ENCODE measurements around the gene ITPR1.

Gene ITPR1

GRCh38 chr3:4850211-4850927, 357.2 kb downstream of the ITPR1 start:
- no peak overlapping the region for H3K9ac ChIP-seq (ENCODE audit: low read depth, low read length)
- no peaks in the 10 kb centered on the region for H3K27me3 ChIP-seq (ENCODE audit: control insufficient read depth, insufficient read depth, low read length)
- H3K4me3 ChIP-seq (ENCODE audit: low read depth, low read length) = no peak overlapping the region
- H3K4me1 ChIP-seq (ENCODE audit: control insufficient read depth, insufficient read depth, low read length) = no peaks in the 10 kb centered on the region
- H3K36me3 ChIP-seq (ENCODE audit: control insufficient read depth, insufficient read depth, low read length) = no peaks in the 10 kb centered on the region
- no peaks in the 10 kb centered on the region for H3K9me3 ChIP-seq (ENCODE audit: control insufficient read depth, insufficient read depth, low read length)

DNA sequence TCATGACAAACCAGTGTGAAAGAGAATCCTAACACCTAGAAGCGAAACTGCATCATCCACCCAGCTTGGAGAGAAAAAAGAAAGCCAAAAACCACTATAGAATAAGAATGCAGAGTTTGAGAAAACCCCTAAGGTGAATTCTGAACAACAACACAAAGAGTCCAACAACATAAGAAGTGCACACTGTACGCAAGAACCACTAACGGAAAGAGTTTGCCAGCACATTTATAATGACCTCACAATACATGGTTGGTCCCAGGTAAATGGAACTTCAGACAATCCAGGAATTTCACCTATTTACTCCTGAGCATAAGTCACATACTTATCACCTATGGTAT, 357.7 kb downstream of the ITPR1 start:
- H3K9ac ChIP-seq (ENCODE audit: low read depth, low read length) = no peak overlapping the region
- H3K4me1 ChIP-seq (ENCODE audit: control insufficient read depth, insufficient read depth, low read length) = no peaks in the 10 kb centered on the region
- no peaks in the 10 kb centered on the region for H3K36me3 ChIP-seq (ENCODE audit: control insufficient read depth, insufficient read depth, low read length)
- no peak overlapping the region for H3K4me3 ChIP-seq (ENCODE audit: low read depth, low read length)
- no peaks in the 10 kb centered on the region for H3K9me3 ChIP-seq (ENCODE audit: control insufficient read depth, insufficient read depth, low read length)
- H3K27me3 ChIP-seq (ENCODE audit: control insufficient read depth, insufficient read depth, low read length) = no peaks in the 10 kb centered on the region

DNA sequence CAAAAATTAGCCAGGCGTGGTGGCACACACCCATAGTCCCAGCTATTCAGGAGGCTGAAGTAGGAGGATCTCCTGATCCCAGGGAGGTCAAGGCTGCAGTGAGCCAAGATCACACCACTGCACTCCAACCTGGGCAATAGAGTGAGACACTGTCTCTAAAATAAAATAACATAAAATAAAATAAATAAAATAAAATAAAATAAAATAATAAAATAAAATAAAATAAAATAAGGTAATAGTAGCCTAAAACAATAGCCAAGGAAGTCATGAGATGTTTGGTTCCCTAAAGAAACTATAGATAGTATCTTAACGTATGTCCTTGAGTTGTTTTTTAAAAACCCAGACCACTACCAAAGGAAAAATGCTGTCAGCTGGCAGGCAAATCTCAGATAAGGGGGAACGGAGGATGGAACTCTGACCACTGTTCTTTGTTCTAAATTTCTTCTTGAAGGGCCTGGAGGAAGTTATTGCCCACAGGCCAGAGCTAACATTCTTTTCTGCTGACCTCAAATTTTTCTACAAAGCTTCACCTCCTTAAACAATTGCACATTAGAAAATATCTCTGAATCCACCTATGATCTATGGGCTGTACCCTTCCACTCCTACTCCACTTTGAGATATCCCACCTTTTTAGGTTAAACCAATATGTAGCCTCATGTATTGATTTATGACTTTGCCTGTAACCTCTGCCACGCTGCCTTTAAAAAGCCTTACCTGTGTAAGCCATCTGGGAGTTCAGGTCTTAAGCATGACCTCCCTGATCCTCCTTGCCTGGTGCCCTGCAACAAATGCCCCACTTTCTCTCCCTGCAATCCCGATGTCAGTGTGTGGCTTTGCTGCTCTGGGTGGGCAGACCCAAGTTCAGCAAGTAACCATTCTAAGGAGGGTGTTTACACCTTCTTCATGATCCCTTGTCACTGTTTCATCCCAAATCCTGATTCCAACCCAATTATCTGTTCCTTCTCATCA, 359.9 kb downstream of the ITPR1 start:
- H3K9me3 ChIP-seq (ENCODE audit: control insufficient read depth, insufficient read depth, low read length) = no peaks in the 10 kb centered on the region
- no peaks in the 10 kb centered on the region for H3K27me3 ChIP-seq (ENCODE audit: control insufficient read depth, insufficient read depth, low read length)
- H3K36me3 ChIP-seq (ENCODE audit: control insufficient read depth, insufficient read depth, low read length) = no peaks in the 10 kb centered on the region
- H3K9ac ChIP-seq (ENCODE audit: low read depth, low read length) = no peak overlapping the region
- H3K4me1 ChIP-seq (ENCODE audit: control insufficient read depth, insufficient read depth, low read length) = no peaks in the 10 kb centered on the region
- no peak overlapping the region for H3K4me3 ChIP-seq (ENCODE audit: low read depth, low read length)

GRCh38 chr3:4853749-4854140, 360.6 kb downstream of the ITPR1 start:
- Histone ChIP-seq H3K4me3 (ENCODE audit: low read depth, low read length) (no peak overlapping the region), H3K4me1 (ENCODE audit: control insufficient read depth, insufficient read depth, low read length) (no peaks in the 10 kb centered on the region)

GRCh38 chr3:4855676-4856075, 362.5 kb downstream of the ITPR1 start:
- Histone ChIP-seq H3K9me3 (ENCODE audit: control insufficient read depth, insufficient read depth, low read length) (no peaks in the 10 kb centered on the region), H3K9ac (ENCODE audit: low read depth, low read length) (no peak overlapping the region), H3K36me3 (ENCODE audit: control insufficient read depth, insufficient read depth, low read length) (no peaks in the 10 kb centered on the region), H3K4me1 (ENCODE audit: control insufficient read depth, insufficient read depth, low read length) (no peaks in the 10 kb centered on the region), H3K4me3 (ENCODE audit: low read depth, low read length) (no peak overlapping the region), H3K27me3 (ENCODE audit: control insufficient read depth, insufficient read depth, low read length) (no peaks in the 10 kb centered on the region)

More at GRCh38 chr3:4853749-4854140, 360.6 kb downstream of the ITPR1 start:
- H3K27me3 ChIP-seq (ENCODE audit: control insufficient read depth, insufficient read depth, low read length) = no peaks in the 10 kb centered on the region
- no peaks in the 10 kb centered on the region for H3K9me3 ChIP-seq (ENCODE audit: control insufficient read depth, insufficient read depth, low read length)
- no peak overlapping the region for H3K9ac ChIP-seq (ENCODE audit: low read depth, low read length)
- H3K36me3 ChIP-seq (ENCODE audit: control insufficient read depth, insufficient read depth, low read length) = no peaks in the 10 kb centered on the region

- Histone ChIP-seq H3K4me1 (ENCODE audit: control insufficient read depth, insufficient read depth, low read length) (no peaks in the 10 kb centered on the region), H3K9me3 (ENCODE audit: control insufficient read depth, insufficient read depth, low read length) (no peaks in the 10 kb centered on the region), H3K36me3 (ENCODE audit: control insufficient read depth, insufficient read depth, low read length) (no peaks in the 10 kb centered on the region), H3K9ac (ENCODE audit: low read depth, low read length) (no peak overlapping the region), H3K4me3 (ENCODE audit: low read depth, low read length) (no peak overlapping the region), H3K27me3 (ENCODE audit: control insufficient read depth, insufficient read depth, low read length) (no peaks in the 10 kb centered on the region)
Observed at GRCh38 chr3:4856136-4856535, 363.0 kb downstream of the ITPR1 start.

DNA sequence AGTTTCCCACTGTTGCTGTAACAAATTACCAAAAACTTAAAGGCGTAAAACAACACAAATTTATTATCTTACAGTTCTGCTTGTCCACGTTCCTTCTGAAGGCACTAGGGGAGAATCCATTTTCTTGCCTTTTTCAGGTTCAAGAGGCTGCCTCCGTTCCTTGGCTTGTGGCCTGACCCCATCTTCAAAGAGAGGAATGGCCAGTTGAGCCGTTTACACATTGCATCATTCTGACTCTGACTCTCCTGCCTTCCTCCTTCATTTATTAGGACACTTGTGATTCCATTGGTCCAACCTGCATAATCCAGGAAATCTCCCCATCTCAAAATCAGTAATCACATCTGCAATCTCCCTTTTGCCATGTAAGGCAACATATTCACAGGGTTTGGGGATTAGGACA, 363.4 kb downstream of the ITPR1 start:
- no peaks in the 10 kb centered on the region for H3K27me3 ChIP-seq (ENCODE audit: control insufficient read depth, insufficient read depth, low read length)
- H3K36me3 ChIP-seq (ENCODE audit: control insufficient read depth, insufficient read depth, low read length) = no peaks in the 10 kb centered on the region
- H3K9ac ChIP-seq (ENCODE audit: low read depth, low read length) = no peak overlapping the region
- H3K9me3 ChIP-seq (ENCODE audit: control insufficient read depth, insufficient read depth, low read length) = no peaks in the 10 kb centered on the region
- no peaks in the 10 kb centered on the region for H3K4me1 ChIP-seq (ENCODE audit: control insufficient read depth, insufficient read depth, low read length)
- H3K4me3 ChIP-seq (ENCODE audit: low read depth, low read length) = no peak overlapping the region

GRCh38 chr3:4856986-4857385, 363.8 kb downstream of the ITPR1 start:
- no peaks in the 10 kb centered on the region for H3K36me3 ChIP-seq (ENCODE audit: control insufficient read depth, insufficient read depth, low read length)

DNA sequence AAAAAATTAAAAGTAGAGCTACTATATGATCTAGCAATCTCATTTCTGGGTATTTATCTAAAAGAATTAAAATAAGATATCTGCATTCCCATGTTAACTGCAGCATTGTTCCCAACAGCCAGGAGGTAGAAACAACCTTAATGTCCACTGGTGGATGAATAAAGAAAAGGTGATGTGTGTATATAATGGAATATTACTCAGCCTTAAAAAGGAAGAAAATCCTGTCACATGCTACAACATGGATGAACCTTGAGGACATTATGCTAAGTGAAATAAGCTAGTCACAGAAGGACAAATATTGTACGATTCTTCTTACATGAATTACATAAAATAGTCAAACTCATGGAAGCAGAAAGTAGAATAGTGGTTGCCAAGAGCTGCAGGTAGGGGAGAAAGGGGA, 366.6 kb downstream of the ITPR1 start:
- Histone ChIP-seq H3K9me3 (ENCODE audit: control insufficient read depth, insufficient read depth, low read length) (no peaks in the 10 kb centered on the region), H3K36me3 (ENCODE audit: control insufficient read depth, insufficient read depth, low read length) (no peaks in the 10 kb centered on the region), H3K9ac (ENCODE audit: low read depth, low read length) (no peak overlapping the region), H3K27me3 (ENCODE audit: control insufficient read depth, insufficient read depth, low read length) (no peaks in the 10 kb centered on the region), H3K4me1 (ENCODE audit: control insufficient read depth, insufficient read depth, low read length) (no peaks in the 10 kb centered on the region), H3K4me3 (ENCODE audit: low read depth, low read length) (no peak overlapping the region)

More at GRCh38 chr3:4856986-4857385, 363.8 kb downstream of the ITPR1 start:
- H3K9me3 ChIP-seq (ENCODE audit: control insufficient read depth, insufficient read depth, low read length) = no peaks in the 10 kb centered on the region
- H3K4me1 ChIP-seq (ENCODE audit: control insufficient read depth, insufficient read depth, low read length) = no peaks in the 10 kb centered on the region
- no peak overlapping the region for H3K9ac ChIP-seq (ENCODE audit: low read depth, low read length)
- H3K4me3 ChIP-seq (ENCODE audit: low read depth, low read length) = no peak overlapping the region
- H3K27me3 ChIP-seq (ENCODE audit: control insufficient read depth, insufficient read depth, low read length) = no peaks in the 10 kb centered on the region

GRCh38 chr3:4862973-4863372, 369.8 kb downstream of the ITPR1 start:
- H3K9ac ChIP-seq (ENCODE audit: low read depth, low read length) = no peak overlapping the region
- no peaks in the 10 kb centered on the region for H3K9me3 ChIP-seq (ENCODE audit: control insufficient read depth, insufficient read depth, low read length)
- no peak overlapping the region for H3K4me3 ChIP-seq (ENCODE audit: low read depth, low read length)
- peaks cover 10% of the 10 kb centered on the region for H3K27me3 ChIP-seq (ENCODE audit: control insufficient read depth, insufficient read depth, low read length)
- H3K36me3 ChIP-seq (ENCODE audit: control insufficient read depth, insufficient read depth, low read length) = no peaks in the 10 kb centered on the region
- no peaks in the 10 kb centered on the region for H3K4me1 ChIP-seq (ENCODE audit: control insufficient read depth, insufficient read depth, low read length)

GRCh38 chr3:4864503-4864902, 371.4 kb downstream of the ITPR1 start:
- Histone ChIP-seq H3K36me3 (ENCODE audit: control insufficient read depth, insufficient read depth, low read length) (no peaks in the 10 kb centered on the region), H3K4me1 (ENCODE audit: control insufficient read depth, insufficient read depth, low read length) (no peaks in the 10 kb centered on the region), H3K27me3 (ENCODE audit: control insufficient read depth, insufficient read depth, low read length) (peaks cover 18% of the 10 kb centered on the region), H3K9me3 (ENCODE audit: control insufficient read depth, insufficient read depth, low read length) (no peaks in the 10 kb centered on the region), H3K4me3 (ENCODE audit: low read depth, low read length) (no peak overlapping the region), H3K9ac (ENCODE audit: low read depth, low read length) (no peak overlapping the region)

- Histone ChIP-seq H3K27me3 (ENCODE audit: control insufficient read depth, insufficient read depth, low read length) (peaks cover 24% of the 10 kb centered on the region), H3K4me1 (ENCODE audit: control insufficient read depth, insufficient read depth, low read length) (no peaks in the 10 kb centered on the region), H3K9me3 (ENCODE audit: control insufficient read depth, insufficient read depth, low read length) (no peaks in the 10 kb centered on the region), H3K4me3 (ENCODE audit: low read depth, low read length) (no peak overlapping the region), H3K36me3 (ENCODE audit: control insufficient read depth, insufficient read depth, low read length) (no peaks in the 10 kb centered on the region), H3K9ac (ENCODE audit: low read depth, low read length) (no peak overlapping the region)
Observed at GRCh38 chr3:4865714-4866113, 372.6 kb downstream of the ITPR1 start.

Measured in iPS-15b (cell line).